Erythroblast (primary cell): ENCODE measurements around the gene GBP1.

Source experiments
- GATA1 ChIP-seq: IDR thresholded peaks from 2 replicates; pipeline ENCODE4 v1.6.1; 2011; ENCODE audit warnings: low read depth, mild to moderate bottlenecking, control low read depth, low read length, moderate library complexity
- POLR2A ChIP-seq: IDR thresholded peaks from 2 replicates; pipeline ENCODE4 v1.6.1; 2011; ENCODE audit warnings: mild to moderate bottlenecking, low read length

DNA sequence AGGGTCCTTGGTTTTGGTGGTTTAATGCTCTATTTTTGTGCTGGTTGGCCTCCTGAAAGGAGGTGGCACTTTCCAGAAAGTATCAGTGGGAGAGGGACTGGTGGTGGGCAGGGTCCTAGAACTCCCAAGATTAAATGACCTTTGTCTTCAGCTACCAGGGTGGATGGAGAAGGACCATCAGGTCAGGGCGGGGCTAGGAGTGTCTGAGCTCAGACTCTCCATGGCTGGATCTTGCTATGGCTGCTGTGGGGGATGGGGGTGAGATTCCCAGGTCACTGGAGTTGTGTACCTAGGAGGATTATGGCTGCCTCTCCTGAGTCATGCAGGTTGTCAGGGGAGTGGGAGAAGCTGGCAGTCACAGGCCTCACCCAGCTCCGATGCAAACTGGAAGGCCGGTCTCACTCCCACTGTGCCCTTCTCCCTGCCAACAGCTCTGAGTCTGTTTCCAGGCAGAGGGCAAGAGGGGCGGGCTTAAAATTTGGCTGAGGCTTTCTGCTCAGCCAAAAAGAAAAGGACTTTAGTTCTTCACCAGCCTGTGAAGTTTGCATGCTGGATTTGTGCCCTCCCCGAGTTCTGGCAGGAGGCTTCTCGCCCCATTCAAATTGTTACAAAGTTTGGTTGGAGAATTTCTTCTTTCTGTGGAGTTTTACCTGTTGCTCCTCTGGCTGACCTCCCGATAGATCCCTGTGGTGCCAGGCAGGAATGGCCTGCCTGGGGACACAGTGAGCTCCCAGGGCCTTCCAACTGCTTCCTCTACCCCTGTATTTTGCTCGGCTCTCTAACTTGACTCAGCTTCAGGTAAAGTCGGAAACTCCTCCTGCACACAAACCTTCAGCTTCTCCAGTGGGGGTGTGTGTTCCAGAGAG is 59.5 kb downstream of the GBP1 start:
- TF ChIP-seq POLR2A (no peak), GATA1 (no peak)
